H9 (cell line): Measurements from ENCODE around the gene CTNNAL1. TPM values are rescaled to one million over a fixed set of nuclear protein-coding genes. Genes with fewer than 3 reads are reported as not detected.
"Not testable (repeated sequence)": the region's sequence is repeated elsewhere in the genome, so short reads cannot be mapped to it uniquely, and the experiment has no call there.

Experiments
- DNase-seq: peaks from one replicate; pipeline ENCODE4 v3.0.0-alpha.2; 2017
- H2AFZ ChIP-seq: one replicate; pipeline ENCODE4 v1.6.1; 2013; ENCODE audit warnings: mild to moderate bottlenecking, low read length, control low read depth, moderate library complexity
- H2AK5ac ChIP-seq: 2 replicates; pipeline ENCODE4 v1.6.1; 2013; ENCODE audit warnings: low read length, control low read depth, mixed read lengths; ENCODE audit not compliant: insufficient read length
- H2BK120ac ChIP-seq: one replicate; pipeline ENCODE4 v1.6.1; 2013; ENCODE audit warnings: low read depth, mild to moderate bottlenecking, low read length, control low read depth, inconsistent platforms; ENCODE audit not compliant: poor library complexity, severe bottlenecking
- H2BK12ac ChIP-seq: 2 replicates; pipeline ENCODE4 v1.6.1; 2013; ENCODE audit warnings: low read length, control low read depth, mixed read lengths, low read depth; ENCODE audit not compliant: insufficient read length
- H2BK15ac ChIP-seq: 2 replicates; pipeline ENCODE4 v1.6.1; 2013; ENCODE audit warnings: low read depth, low read length, control low read depth
- H2BK20ac ChIP-seq: one replicate; pipeline ENCODE4 v1.6.1; 2013; ENCODE audit warnings: low read depth, mild to moderate bottlenecking, low read length, control low read depth, inconsistent platforms; ENCODE audit not compliant: poor library complexity, severe bottlenecking
- H2BK5ac ChIP-seq: 2 replicates; pipeline ENCODE4 v1.6.1; 2013; ENCODE audit warnings: low read length, control low read depth, mixed read lengths; ENCODE audit not compliant: insufficient read length
- H3K14ac ChIP-seq: 2 replicates; pipeline ENCODE4 v1.6.1; 2013; ENCODE audit warnings: low read length, control low read depth; ENCODE audit not compliant: insufficient read depth
- H3K18ac ChIP-seq: 2 replicates; pipeline ENCODE4 v1.6.1; 2013; ENCODE audit warnings: low read depth, mild to moderate bottlenecking, mixed read lengths, low read length, control low read depth; ENCODE audit not compliant: insufficient read length
- H3K23ac ChIP-seq: 2 replicates; pipeline ENCODE4 v1.6.1; 2013; ENCODE audit warnings: low read length, control low read depth, mixed read lengths, low read depth; ENCODE audit not compliant: insufficient read length
- H3K23me2 ChIP-seq: 2 replicates; pipeline ENCODE4 v1.6.1; 2013; ENCODE audit warnings: low read depth, mild to moderate bottlenecking, mixed read lengths, low read length, control low read depth; ENCODE audit not compliant: insufficient read length, poor library complexity, severe bottlenecking
- H3K27ac ChIP-seq: 2 replicates; pipeline ENCODE4 v1.5.1; 2013; ENCODE audit warnings: low read length, control low read depth, mixed read lengths, low read depth; ENCODE audit not compliant: insufficient read length
- H3K27me3 ChIP-seq: 2 replicates; pipeline ENCODE4 v1.6.1; 2013; ENCODE audit warnings: low read length, control low read depth, inconsistent platforms; ENCODE audit not compliant: insufficient read depth
- H3K4ac ChIP-seq: 2 replicates; pipeline ENCODE4 v1.6.1; 2013; ENCODE audit warnings: low read depth, mild to moderate bottlenecking, control low read depth, inconsistent platforms, low read length, moderate library complexity
- H3K4me1 ChIP-seq: 2 replicates; pipeline ENCODE4 v1.6.1; 2013; ENCODE audit warnings: low read length, control low read depth, inconsistent platforms; ENCODE audit not compliant: insufficient read depth
- H3K4me2 ChIP-seq: 2 replicates; pipeline ENCODE4 v1.6.1; 2013; ENCODE audit warnings: low read length, control low read depth, mixed read lengths; ENCODE audit not compliant: insufficient read length, insufficient read depth
- H3K56ac ChIP-seq: 2 replicates; pipeline ENCODE4 v1.6.1; 2013; ENCODE audit warnings: low read depth, mild to moderate bottlenecking, mixed read lengths, low read length, control low read depth; ENCODE audit not compliant: insufficient read length
- H3K79me1 ChIP-seq: 2 replicates; pipeline ENCODE4 v1.6.1; 2013; ENCODE audit warnings: low read depth, mild to moderate bottlenecking, moderate library complexity, low read length, control low read depth, inconsistent platforms; ENCODE audit not compliant: insufficient read depth, poor library complexity, severe bottlenecking
- H3K79me2 ChIP-seq: 2 replicates; pipeline ENCODE4 v1.6.1; 2013; ENCODE audit warnings: low read length, control low read depth, inconsistent platforms; ENCODE audit not compliant: insufficient read depth
- H3K9ac ChIP-seq: 2 replicates; pipeline ENCODE4 v1.6.1; 2013; ENCODE audit warnings: low read length, control low read depth, mixed read lengths; ENCODE audit not compliant: insufficient read length; ENCODE audit errors: extremely low read depth
- H3K9me3 ChIP-seq: one replicate; pipeline ENCODE4 v1.6.1; 2013; ENCODE audit warnings: low read depth, low read length, inconsistent platforms; ENCODE audit not compliant: control insufficient read depth
- H3T11ph ChIP-seq: one replicate; pipeline ENCODE4 v1.6.1; 2013; ENCODE audit warnings: mild to moderate bottlenecking, low read length, control low read depth, inconsistent platforms
- H4K20me1 ChIP-seq: one replicate; pipeline ENCODE4 v1.6.1; 2013; ENCODE audit not compliant: control insufficient read depth, insufficient read length, insufficient read depth
- H4K5ac ChIP-seq: 2 replicates; pipeline ENCODE4 v1.6.1; 2013; ENCODE audit warnings: low read depth, mild to moderate bottlenecking, mixed read lengths, low read length, control low read depth; ENCODE audit not compliant: insufficient read length
- H4K8ac ChIP-seq: replicated peaks from 2 replicates; pipeline ENCODE4 v1.6.1; 2013; ENCODE audit warnings: low read length, control low read depth, mixed read lengths, low read depth; ENCODE audit not compliant: insufficient read length
- H4K91ac ChIP-seq: 2 replicates; pipeline ENCODE4 v1.6.1; 2013; ENCODE audit warnings: low read depth, mild to moderate bottlenecking, moderate library complexity, mixed read lengths, low read length, control low read depth; ENCODE audit not compliant: insufficient read length
- H3K27ac Mint-ChIP-seq, 3 experiments: 2 replicates in 2 of 3; 3 replicates in 1 of 3; pipeline ENCODE4 v1.8.0; 2020 to 2021; ENCODE audit warnings: mixed read lengths in 3 of 3, mild to moderate bottlenecking in 1 of 3, moderate library complexity in 1 of 3
- H3K27me3 Mint-ChIP-seq: 2 replicates; pipeline ENCODE4 v1.8.0; 2021; ENCODE audit warnings: low read depth, mild to moderate bottlenecking, moderate library complexity, mixed read lengths
- H3K36me3 Mint-ChIP-seq, 3 experiments: 2 replicates in 2 of 3; 3 replicates in 1 of 3; pipeline ENCODE4 v1.8.0; 2020 to 2021; ENCODE audit warnings: low read depth in 3 of 3, mixed read lengths in 3 of 3; ENCODE audit not compliant: insufficient read depth in 1 of 3
- H3K4me1 Mint-ChIP-seq, 2 experiments: 2 replicates each; pipeline ENCODE4 v1.8.0; 2020; ENCODE audit warnings: mixed read lengths in 2 of 2
- H3K4me3 Mint-ChIP-seq, 2 experiments: 2 replicates in 1 of 2; 3 replicates in 1 of 2; pipeline ENCODE4 v1.8.0; 2020 to 2021; ENCODE audit warnings: mild to moderate bottlenecking in 2 of 2, mixed read lengths in 2 of 2, moderate library complexity in 1 of 2
- H3K9me3 Mint-ChIP-seq, 2 experiments: 2 replicates in 1 of 2; 3 replicates in 1 of 2; pipeline ENCODE4 v1.8.0; 2020; ENCODE audit warnings: mild to moderate bottlenecking in 2 of 2, mixed read lengths in 2 of 2, moderate library complexity in 1 of 2
- CTCF ChIP-seq: fragments of 200-600 bp; sonication (generic); conservative IDR thresholded peaks from 3 replicates; pipeline ENCODE4 v1.8.0; 2021; ENCODE audit warnings: antibody characterized with exemption, mild to moderate bottlenecking
- WGBS: extraction: QIAGEN DNeasy Blood & Tissue Kit; methylation state at CpG from one replicate; pipeline ENCODE4 v1.1.7; 2013; ENCODE audit warnings: missing lambda C conversion rate, low lambda C conversion rate, mixed read lengths; ENCODE audit not compliant: insufficient read length; ENCODE audit errors: extremely low coverage; 5-methylcytosine and 5-hydroxymethylcytosine counted together
- total RNA-seq: library from RNA; stranded (reverse); gene quantifications from 2 replicates; pipeline ENCODE4 v1.2.1, GENCODE V29; 2021

The CTNNAL1 gene
- total RNA-seq, 1 experiment from 2014 or later = 52.9 TPM

DNA sequence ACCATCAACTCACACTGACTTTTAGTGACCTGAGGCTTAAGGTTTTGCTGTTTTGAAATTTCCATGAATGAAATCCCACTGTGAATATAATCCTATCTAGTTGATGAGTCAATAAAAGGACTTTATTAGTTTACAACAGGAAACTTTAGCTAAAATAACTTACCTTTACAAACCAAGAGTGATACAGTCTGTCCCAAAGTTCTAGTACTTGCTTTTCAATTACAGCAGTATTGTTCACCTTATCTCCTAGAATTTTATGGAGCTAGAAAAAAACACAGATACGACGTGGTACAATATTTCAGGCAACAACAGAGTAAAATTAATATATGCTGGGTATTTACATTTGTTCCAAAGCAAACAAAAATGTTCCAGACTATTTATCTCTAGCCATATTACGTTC is 46.9 kb upstream of the CTNNAL1 start:
- Histone ChIP-seq H3K27ac (no peak overlapping the region), H3K9ac (no peak overlapping the region)

DNA sequence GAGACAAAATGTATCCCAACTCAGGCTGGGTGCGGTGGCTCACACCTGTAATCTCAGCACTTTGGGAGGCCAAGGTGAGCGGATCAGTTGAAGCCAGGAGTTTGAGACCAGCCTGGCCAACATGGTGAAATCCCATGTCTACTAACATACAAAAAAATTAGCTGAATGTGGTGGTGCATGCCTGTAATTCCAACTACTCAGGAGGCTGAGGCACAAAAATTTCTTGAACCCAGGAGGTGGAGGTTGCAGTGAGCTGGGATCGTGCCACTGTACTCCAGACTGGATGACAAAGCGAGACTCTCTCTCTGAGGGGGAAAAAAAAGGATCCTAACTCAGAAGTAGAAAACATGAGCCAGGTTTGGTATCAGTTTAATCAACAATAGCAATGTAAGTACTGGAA is 39.8 kb upstream of the CTNNAL1 start:
- H3K9me3 ChIP-seq, H2BK120ac ChIP-seq, H3K4me3 Mint-ChIP-seq, H2BK20ac ChIP-seq, H2AK5ac ChIP-seq, H2BK5ac ChIP-seq, H3K27ac ChIP-seq, H3K27me3 ChIP-seq, H3K4me2 ChIP-seq, H3K9ac ChIP-seq, DNase-seq, H3K23ac ChIP-seq, H3K4me1 ChIP-seq, H3K18ac ChIP-seq, H4K8ac ChIP-seq, H4K91ac ChIP-seq, H3K14ac ChIP-seq, H4K20me1 ChIP-seq, H2AFZ ChIP-seq, H3K79me2 ChIP-seq, H2BK15ac ChIP-seq, H4K5ac ChIP-seq, H3K23me2 ChIP-seq, H3K79me1 ChIP-seq, H3K27me3 Mint-ChIP-seq, H3K9me3 Mint-ChIP-seq, H2BK12ac ChIP-seq, H3K4ac ChIP-seq, H3K56ac ChIP-seq, H3T11ph ChIP-seq: not testable (repeated sequence)
- Mint-ChIP-seq H3K4me1 (peaks cover 18 to 20% of the 10 kb centered on the region in 2 experiments), H3K36me3 (peaks cover 49 to 88% (median 85%) of the 10 kb centered on the region in 3 experiments; a peak in 6 of 7 replicates), H3K27ac (peak overlapping the region; percentile 55 to 76 (median 72); a peak in 6 of 7 replicates)
- no CpG with 5 or more reads among the region's 4 CpGs for WGBS

More for the DNA sequence above, 46.9 kb upstream of the CTNNAL1 start:
- Histone ChIP-seq H3K79me2 (no peaks in the 10 kb centered on the region), H4K20me1 (no peaks in the 10 kb centered on the region), H4K91ac (no peak overlapping the region), H2AFZ (no peak overlapping the region), H2BK15ac (no peak overlapping the region), H2BK120ac (no peak overlapping the region), H3K23ac (no peak overlapping the region), H2AK5ac (no peak overlapping the region), H3K4me2 (no peak overlapping the region), H3K18ac (no peak overlapping the region), H3K4me1 (no peaks in the 10 kb centered on the region), H2BK5ac (no peak overlapping the region), H2BK12ac (no peak overlapping the region), H3K79me1 (no peaks in the 10 kb centered on the region), H3T11ph (no peak overlapping the region), H3K14ac (no peak overlapping the region), H4K8ac (no peak overlapping the region), H3K23me2 (no peaks in the 10 kb centered on the region), H3K4ac (no peak overlapping the region), H2BK20ac (no peak overlapping the region), H4K5ac (no peak overlapping the region), H3K27me3 (no peaks in the 10 kb centered on the region), H3K9me3 (no peaks in the 10 kb centered on the region), H3K56ac (no peak overlapping the region)
- Mint-ChIP-seq H3K27me3 (no peaks in the 10 kb centered on the region), H3K27ac (no peak overlapping the region), H3K4me3 (no peak overlapping the region), H3K36me3 (peaks cover 40 to 74% (median 70%) of the 10 kb centered on the region in 3 experiments; a peak in 6 of 7 replicates), H3K9me3 (no peaks in the 10 kb centered on the region), H3K4me1 (peaks cover 1 to 2% of the 10 kb centered on the region in 2 experiments; a peak in 3 of 4 replicates)
- no peak for TF ChIP-seq CTCF
- DNase-seq = no peak
- WGBS = no CpG with 5 or more reads among the region's 3 CpGs
